ENCODE data around the gene CYP4F8. TPM values are rescaled to one million over a fixed set of nuclear protein-coding genes. Genes with fewer than 3 reads are reported as not detected.

CYP4F8 gene
- total and polyA plus RNA-seq, 9 of the 15 experiments (the other 6 are each of a cell fraction or from before 2014, with no cell fraction given) = not detected

- no peak overlapping the region for H2AFZ ChIP-seq (ENCODE audit: low read depth, low read length)
- H3K9ac ChIP-seq (ENCODE audit: insufficient read depth in 1 of 2, low read depth in 2 of 2, low read length in 2 of 2) = no peak overlapping the region
- no peak for ATAC-seq
- no peaks in the 10 kb centered on the region for H3K9me1 ChIP-seq (ENCODE audit: control insufficient read depth, insufficient read depth, low read length)
- H3K4me1 ChIP-seq (replicated peaks in 1 of 2; ENCODE audit: control insufficient read depth in 2 of 2, insufficient read depth in 2 of 2, low read length in 2 of 2) = no peaks in the 10 kb centered on the region
- intact Hi-C loops (cut with micrococcal nuclease) (no loop called here), in situ Hi-C loops (cut with MboI) (no loop called here)
- no peak overlapping the region for H3K4me2 ChIP-seq (ENCODE audit: insufficient read depth, low read length)
- no peak overlapping the region for H3K4me3 ChIP-seq
- 0% methylated on average over 4 of the region's 4 CpGs for WGBS (ENCODE audit: insufficient coverage, low coverage, missing lambda C conversion rate)
- H4K20me1 ChIP-seq (replicated peaks; ENCODE audit: control insufficient read depth, insufficient read depth, low read length) = no peaks in the 10 kb centered on the region
- no peaks in the 10 kb centered on the region for H3K9me3 ChIP-seq (replicated peaks; ENCODE audit: control insufficient read depth, insufficient read depth, low read depth, low read length)
- POLR2A ChIA-PET = no interaction called here
- no peak for FAIRE-seq
- no TSS peak for BruUV-seq (replicated peaks)
- H3K36me3 ChIP-seq (ENCODE audit: control insufficient read depth, insufficient read depth, low read length) = no peaks in the 10 kb centered on the region
- H3K27ac ChIP-seq (ENCODE audit: extremely low read depth, low read depth, low read length) = no peak overlapping the region
- no peak for DNase-seq (ENCODE audit: extremely low read depth in 1 of 4, low spot score in 3 of 4)
- no peaks in the 10 kb centered on the region for H3K79me2 ChIP-seq (ENCODE audit: control insufficient read depth, insufficient read depth, low read length)
- CTCF ChIA-PET (ENCODE audit: low intra/inter-chr PET ratio) = no interaction called here
- no peaks in the 10 kb centered on the region for H3K27me3 ChIP-seq (ENCODE audit: control insufficient read depth in 2 of 2, insufficient read depth in 2 of 2, low read length in 2 of 2)
- TF ChIP-seq KAT8 (IDR thresholded peaks at IDR 0.05; ENCODE audit: low read depth) = no peak
- no peak for TF ChIP-seq ZNF444 (CRISPR knock-in tag; IDR thresholded peaks at IDR 0.05)
- TF ChIP-seq THAP12 (CRISPR knock-in tag; IDR thresholded peaks at IDR 0.05) = no peak
- TF ChIP-seq PHB2 (IDR thresholded peaks at IDR 0.05; ENCODE audit: low read depth) = no peak
- no peak for TF ChIP-seq SP2 (IDR thresholded peaks at IDR 0.05; ENCODE audit: extremely low read depth, low read depth, low read length, poor library complexity, severe bottlenecking)
- no peak for TF ChIP-seq ZMIZ1 (IDR thresholded peaks at IDR 0.05; ENCODE audit: low read depth in 2 of 2, low read length in 2 of 2)
- no peak for TF ChIP-seq HMBOX1 (IDR thresholded peaks at IDR 0.05)
- no peak for TF ChIP-seq SAP30 (IDR thresholded peaks at IDR 0.05; ENCODE audit: borderline replicate concordance, insufficient read depth, low read depth, low read length, poor library complexity, severe bottlenecking)
- TF ChIP-seq FOXA1 (IDR thresholded peaks at IDR 0.05; ENCODE audit: borderline replicate concordance) = no peak
- no peak for TF ChIP-seq MYBL2 (IDR thresholded peaks at IDR 0.05; ENCODE audit: low read depth)
- TF ChIP-seq MYBL2 (CRISPR knock-in tag; IDR thresholded peaks at IDR 0.05; ENCODE audit: borderline replicate concordance) = no peak
These were observed 51.9 kb downstream of the CYP4F8 start for GRCh38 chr19:15666883-15667282.
